HG03108 (cell line): Measurements from ENCODE around the gene ENPP6.

ENCODE experiments used
- ATAC-seq: cut with Tn5 transposase; IDR thresholded peaks from one replicate; pipeline ENCODE4 v1.9.1; 2021; ENCODE audit warnings: moderate library complexity; ENCODE audit not compliant: unreplicated experiment

The ENPP6 gene

DNA sequence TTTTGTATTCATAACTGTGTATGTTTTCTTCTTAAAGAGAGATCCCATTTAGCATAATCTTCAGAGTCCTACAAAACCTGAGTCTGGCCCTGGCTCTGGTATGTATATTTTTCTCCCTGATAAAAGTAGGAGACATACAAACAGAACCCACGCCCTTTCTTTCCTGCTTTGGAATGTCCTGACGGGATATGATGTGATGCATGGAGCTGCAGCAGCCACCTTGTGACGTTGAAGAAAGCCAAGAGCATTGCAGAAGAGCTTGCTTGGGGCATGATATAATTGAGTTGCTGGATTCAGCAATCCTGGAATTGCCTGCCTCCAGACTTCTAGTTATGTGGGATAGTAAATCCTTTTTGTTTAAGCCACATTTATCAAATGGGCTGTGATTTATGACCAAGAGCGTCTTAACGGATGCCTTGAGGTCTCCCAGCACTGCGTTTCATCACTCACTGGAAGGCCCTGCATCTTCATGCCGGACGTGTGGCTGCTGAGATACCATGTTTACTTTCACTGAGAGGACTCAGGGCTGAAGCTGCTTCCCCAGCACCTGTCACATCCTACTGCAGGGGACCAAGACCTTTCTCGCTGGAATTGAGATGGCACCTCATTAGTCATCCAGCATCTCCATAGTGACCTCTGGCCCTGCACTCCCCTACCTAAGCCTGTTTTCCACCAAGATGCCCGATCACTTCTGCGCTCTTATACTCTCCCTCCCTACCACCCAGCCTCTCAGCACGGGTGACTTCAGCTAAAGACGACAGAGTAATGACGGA lies 107.0 kb downstream of the ENPP6 start:
- no peak for ATAC-seq

DNA sequence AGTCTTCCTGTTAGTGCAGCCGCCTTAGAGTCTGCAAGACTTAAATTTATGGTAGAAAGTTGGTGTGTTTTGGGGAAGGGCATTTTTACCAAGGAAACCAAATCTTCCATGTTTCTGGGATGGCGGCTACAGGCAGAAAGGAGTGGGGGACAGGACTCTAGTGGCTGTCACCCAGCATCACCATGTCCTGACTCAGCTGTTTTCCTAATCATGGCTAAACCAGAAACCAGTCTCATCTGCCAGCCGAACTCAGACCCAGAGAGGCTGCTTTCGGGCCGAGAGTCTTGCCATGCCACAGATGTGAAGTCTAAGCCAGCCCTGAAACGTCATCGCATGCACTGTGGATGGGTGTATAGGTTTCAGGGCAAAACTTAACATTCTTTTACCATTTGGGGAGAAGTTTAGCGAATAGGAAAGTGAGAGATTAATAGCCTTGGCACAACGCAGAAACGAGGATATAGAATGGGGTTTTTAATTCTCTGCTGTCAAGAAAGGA lies 109.6 kb downstream of the ENPP6 start:
- ATAC-seq, result no peak

DNA sequence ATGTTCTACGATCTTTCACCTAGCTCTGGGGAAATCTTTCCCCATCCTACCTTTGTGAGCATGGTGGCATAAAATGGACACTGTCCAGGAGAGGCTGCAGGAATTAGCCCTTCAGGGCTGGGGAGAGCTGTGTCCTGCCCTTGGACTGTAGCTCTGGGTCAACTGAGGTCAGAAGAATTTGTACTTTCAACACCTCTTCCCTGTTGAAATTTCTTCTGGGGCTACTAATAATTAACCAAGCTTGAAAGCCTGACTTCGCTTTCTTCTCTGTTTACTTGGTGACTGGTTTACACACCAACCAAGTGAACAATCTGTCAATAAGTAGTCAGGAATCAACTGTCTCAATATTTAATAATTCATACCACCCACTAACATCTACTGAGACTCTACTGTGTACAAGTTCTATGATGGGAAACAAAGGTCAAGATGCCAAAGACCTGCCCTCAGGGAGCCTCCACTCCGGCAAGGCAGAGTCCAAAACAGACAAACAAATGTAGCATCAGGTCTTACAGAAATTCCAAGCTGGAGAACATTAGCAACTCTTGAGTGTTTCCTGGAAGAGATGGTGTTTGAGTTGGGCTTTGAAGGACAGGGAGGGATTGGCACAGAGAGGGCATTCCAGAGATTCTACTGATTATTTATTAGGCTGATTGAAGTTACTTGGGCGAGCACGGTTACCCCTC lies 113.1 kb downstream of the ENPP6 start:
- ATAC-seq, result no peak

DNA sequence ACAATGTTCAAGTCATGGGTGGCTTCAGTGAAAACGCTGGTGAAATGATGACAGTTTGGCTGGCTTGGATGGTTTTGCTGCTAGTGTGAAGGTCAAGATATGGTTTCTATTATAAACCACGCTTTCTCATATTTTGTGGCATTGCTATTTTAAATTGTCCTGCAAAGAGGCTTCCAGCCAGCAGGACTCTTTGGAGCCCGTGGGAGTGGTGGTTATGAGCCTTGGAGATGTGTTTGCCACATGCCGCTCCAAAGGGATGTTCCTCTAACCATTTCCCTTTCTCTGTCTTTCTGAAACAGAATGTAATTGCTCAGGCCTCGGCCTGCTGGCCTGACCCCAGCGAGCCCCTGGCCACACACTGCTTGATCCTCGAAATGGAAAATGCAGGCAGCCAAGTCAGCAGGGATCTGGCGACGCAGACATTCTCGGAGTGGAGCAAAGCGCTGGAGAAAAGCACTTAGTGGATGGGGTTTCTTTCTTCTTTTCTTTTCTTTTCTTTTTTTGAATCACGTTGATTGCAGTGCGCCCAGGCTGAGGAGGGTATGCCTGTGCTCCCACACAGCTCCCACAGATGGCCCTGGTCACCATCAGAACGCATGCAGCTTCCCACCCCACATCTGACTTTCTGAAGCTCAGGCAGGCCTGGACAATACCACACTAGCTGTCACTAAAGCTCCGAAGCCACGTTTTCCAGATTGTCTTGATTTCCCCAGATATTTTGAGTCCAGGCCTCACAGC lies 114.0 kb downstream of the ENPP6 start:
- ATAC-seq, result no peak

DNA sequence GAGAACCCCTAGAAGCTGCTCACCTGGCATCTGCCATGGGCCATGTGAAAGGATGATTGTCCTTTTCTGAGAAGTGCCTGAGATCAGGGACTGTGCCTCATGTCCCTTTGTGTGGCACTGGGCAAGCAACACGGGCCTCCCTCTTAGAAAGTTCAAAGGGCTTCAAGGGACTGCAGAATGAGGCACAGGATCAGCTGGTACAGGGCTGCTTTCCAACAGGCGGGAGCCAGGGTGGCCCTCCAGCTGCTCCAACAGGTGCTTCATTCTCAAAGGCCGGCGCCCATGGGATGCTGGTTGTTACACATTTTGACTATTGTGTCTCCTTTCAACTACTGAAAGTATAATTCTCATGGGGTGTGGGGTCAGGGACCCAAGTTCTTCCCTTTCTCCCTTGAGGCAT lies 114.7 kb downstream of the ENPP6 start:
- ATAC-seq, result no peak

- ATAC-seq, result no peak
Measured at GRCh38 chr4:184102488-184102887, 115.2 kb downstream of the ENPP6 start.

- ATAC-seq, result no peak
Measured at GRCh38 chr4:184101711-184102110, 116.0 kb downstream of the ENPP6 start.

- no peak for ATAC-seq
Measured at GRCh38 chr4:184100297-184100885, 117.3 kb downstream of the ENPP6 start.

DNA sequence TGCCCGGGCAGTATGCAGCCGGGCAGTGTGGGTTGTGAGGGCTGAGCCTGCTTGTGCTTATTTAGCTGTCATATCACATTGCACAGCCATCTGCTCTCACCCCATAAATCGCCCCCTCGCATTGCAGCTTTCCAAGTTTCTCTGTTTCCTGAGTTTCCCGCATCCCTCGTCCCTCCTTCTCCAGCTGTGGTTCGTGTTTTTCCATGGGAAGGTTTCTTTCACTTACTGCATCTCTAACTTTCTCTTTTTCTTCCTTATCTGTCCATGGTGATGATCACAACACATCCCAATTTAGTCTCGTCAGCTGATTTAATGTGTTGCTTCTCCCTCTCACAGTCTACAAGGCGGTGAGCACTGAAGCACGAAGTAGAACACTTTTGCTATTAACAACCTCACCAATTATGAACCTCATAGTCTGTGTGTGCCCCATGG lies 118.1 kb downstream of the ENPP6 start:
- ATAC-seq, result no peak

DNA sequence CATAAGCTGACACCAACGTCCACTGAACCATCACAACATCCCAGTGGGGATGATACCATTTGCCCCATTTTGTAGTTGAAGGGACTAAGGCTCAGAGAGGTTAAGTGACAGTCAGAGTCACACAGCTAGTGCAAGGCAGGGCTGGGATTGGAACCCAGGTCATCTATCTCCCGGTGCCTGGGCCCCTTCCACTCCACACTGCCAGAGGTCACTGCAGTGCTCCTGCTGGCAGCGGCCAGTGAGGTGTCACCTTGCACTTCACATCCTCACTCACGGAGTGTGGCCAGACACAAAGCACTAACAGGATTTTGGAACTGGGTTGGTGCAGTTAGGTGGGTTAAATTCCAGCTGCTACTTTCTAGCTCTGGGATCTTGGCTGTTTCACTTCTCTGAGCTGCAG lies 118.7 kb downstream of the ENPP6 start:
- no peak for ATAC-seq

DNA sequence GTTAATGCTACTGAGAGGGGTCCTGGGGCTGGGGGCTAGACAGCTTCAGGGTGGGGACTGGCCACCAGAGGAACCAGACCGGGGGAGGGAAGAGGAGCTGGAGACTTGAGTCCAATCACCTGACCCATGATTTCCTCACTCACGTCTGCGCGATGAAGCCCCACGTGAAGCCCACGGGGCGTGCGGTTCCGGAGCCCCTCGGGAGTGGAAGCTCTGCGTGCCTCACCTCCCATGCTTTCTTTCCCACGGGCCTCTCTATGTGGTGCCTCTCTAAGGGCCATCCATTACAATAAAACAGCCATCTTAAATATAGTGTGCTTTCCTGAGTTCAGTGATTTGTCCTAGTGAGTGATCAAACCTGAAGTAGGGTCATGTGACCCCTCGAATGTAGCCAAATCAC lies 119.9 kb downstream of the ENPP6 start:
- ATAC-seq, result no peak

DNA sequence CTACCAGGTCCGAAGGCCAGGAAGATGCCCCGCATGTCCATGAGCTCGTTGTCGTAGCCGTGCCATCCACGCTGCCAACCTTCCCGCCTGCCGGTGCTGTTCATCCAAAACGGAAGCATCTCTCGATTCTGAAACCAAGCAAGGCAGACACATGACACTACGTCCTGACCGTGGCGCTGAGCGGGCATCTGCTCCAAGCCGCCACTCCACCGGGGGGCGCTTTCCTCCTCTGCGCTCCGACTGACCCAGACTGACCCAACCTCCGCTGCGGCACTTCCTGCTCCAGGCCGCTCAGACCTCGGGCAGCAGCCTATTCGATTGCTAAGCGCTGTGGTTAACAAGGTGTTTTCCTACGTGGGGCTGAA lies 120.5 kb downstream of the ENPP6 start:
- peak; percentile 67 for ATAC-seq

DNA sequence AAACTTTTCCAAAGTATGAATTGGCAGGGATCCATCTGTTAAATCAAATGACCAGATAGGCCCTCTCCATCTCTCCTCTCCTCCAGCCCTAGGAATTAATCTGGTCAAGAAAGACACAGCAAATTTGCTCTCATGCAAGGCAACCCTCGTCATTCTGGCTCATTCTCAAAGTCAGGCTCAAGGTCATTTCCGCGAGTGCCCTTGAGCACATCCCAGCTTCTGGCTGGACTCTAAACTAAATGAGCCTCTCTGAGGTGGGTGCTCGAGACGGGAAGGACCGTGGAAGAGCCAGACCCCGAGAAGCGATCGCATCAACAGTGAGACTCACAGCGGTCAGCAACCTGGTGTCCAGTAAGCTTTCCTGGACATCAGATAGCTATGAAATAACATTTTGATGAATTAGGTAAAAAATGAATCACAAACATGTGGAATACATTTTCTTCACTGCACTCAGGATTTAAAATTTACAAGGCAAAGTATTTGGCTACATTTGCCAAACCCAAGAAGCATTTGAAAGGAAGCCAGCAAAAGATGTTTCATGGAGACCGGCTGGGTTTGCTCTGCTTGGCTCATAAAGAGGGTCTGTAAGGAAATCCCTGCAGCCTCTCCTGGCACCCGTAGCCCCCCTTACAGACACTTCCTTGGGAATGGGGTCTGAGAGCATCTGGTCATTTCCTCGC lies 121.0 kb downstream of the ENPP6 start:
- no peak for ATAC-seq

GRCh38 chr4:184094532-184095159 lies 123.0 kb downstream of the ENPP6 start:
- no peak for ATAC-seq

- ATAC-seq, result no peak
Measured at GRCh38 chr4:184091986-184092385, 125.7 kb downstream of the ENPP6 start.

- no peak for ATAC-seq
Measured at GRCh38 chr4:184090571-184090970, 127.1 kb downstream of the ENPP6 start.

DNA sequence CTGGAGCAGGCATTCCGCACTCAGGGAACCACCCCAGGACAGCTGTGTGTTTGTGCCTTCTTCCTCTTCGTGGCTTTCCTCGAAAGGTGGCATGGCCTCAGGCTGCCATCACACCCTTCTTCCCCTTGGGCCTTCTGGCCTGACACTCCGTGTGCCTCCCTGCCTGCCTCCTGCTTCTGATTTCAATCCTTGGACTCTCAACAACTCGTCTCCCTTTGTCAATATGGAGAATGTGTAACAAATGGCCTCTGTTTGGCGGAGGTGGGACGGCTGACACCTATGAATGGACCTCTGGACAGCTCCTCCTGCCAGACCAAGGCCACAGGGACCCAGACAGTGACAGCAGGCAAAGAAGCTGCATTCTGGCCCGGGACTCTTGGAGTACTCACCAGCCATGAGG lies 137.0 kb downstream of the ENPP6 start:
- no peak for ATAC-seq

DNA sequence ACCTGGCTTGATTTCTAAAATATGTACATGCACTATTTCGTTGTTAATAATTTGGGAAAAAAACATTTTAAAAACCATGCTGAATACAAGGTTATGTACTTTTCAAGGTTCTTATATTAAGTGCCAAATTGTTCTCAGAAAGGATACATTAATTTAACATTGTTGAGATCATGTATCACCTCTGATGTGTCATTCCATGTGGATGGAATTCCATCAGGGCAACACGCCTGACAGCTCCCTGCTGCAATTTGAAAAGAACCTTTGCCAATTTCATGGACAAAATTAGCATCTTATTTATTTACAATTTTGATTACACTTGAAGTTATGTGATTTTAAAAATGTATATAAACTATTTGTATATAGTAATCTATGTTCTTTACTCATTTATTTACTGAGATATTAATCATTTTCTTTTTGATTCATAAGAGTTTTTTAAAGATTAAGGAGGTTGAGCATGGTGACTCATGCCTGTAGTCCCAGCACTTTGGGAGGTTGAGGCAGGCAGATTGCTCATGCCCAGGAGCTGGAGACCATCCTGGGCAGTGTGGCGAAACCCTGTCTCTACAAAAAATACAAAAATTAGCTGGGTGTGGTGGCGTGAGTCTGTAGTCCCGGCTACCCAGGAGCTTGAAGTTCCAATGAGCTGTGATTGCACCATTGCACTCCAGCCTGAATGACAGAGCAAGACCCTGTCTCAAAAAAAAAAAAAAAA lies 142.8 kb downstream of the ENPP6 start:
- no peak for ATAC-seq

- no peak for ATAC-seq
Measured at GRCh38 chr4:184067931-184068554, 149.6 kb downstream of the ENPP6 start.
